A204.1 (cell line): Measurements from ENCODE around the gene CDC42SE2.
A peak's percentile ranks its signal among the peaks of the same experiment; 100 is the strongest.
"Not testable (repeated sequence)": the region's sequence is repeated elsewhere in the genome, so short reads cannot be mapped to it uniquely, and the experiment has no call there.

Source experiments
- FAIRE-seq: peaks from 2 replicates; lab custom pipeline; 2012; peaks lifted over from hg19 to GRCh38; lab: Jason Lieb, UNC

CDC42SE2 gene

GRCh38 chr5:131367219-131367860, 103.5 kb downstream of the CDC42SE2 start:
- no peak for FAIRE-seq

DNA sequence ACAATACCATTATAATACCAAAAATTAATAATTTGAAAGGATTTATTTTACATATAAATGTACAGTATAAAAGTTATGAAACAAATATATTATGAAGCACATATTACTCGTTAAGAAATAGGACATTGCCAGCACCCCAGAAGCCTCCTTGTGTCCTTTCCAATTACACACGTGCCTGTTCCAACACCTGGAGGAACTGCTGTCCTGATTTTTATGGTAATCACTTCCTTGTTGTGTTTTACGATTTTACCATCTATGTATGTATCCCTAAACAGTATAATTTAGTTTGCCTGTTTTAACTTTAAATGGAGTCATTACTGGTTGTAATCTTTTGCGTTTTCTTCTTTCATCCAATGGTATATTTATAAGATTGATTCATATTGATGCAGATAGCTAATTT, 105.0 kb downstream of the CDC42SE2 start:
- no peak for FAIRE-seq

GRCh38 chr5:131369558-131369957, 105.7 kb downstream of the CDC42SE2 start:
- FAIRE-seq = no peak

DNA sequence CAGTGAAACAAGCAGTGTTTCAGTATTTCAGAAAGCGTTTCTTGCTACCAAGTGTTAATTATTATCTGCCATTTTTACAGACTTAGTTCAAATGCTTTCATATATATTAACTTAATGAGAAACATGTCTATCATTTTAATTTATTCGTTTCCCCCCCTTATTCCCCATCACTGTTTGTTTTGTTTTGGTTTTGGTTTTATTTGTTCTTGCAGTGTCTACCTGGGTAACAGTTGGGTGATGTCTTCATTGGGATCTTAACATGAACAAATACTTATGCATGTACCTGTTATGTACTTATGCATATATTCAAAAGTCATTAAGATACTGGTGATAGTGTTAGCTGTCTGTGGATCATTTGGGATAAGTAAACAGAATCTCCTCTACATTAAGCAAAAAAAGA, 108.0 kb downstream of the CDC42SE2 start:
- FAIRE-seq = no peak

GRCh38 chr5:131373265-131373664, 109.4 kb downstream of the CDC42SE2 start:
- no peak for FAIRE-seq

DNA sequence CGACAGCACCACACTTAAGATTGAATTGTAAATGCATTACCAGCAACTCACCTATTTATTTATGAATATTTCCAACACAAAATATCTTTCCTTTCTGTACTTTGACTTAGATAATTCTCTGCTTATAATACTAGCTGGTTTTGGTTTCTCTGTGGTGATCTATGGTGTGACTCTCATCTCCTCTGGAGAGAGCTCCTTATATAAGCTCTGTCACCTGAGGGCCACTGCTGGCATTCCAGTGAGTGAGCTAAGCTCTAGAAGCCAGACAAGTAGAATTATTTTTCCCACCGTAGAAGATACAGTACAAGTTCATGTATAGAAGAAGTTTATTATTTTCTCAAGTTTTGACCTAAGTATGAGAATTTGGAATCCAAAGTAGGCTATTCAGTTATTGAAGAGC, 111.5 kb downstream of the CDC42SE2 start:
- FAIRE-seq = no peak

DNA sequence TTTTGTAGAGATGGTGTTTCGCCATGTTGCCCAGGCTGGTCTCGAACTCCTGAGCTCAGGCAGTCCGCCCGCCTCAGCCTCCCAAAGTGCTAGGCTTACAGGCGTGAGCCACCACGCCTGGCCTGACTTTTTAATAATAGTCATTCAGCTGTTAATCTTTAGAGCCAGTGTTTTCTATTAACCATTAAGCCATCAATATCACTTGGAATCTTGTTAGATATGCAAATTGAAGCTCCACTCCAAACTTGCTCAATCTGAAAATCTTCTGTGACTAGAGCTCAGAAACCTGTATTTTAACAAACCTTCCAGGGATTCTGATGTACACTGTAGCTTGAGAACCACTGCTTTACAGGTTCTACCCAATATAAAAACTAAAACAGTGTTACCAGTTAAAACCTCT, 113.5 kb downstream of the CDC42SE2 start:
- FAIRE-seq = no peak

- no peak for FAIRE-seq
Measured at GRCh38 chr5:131377785-131378325, 114.0 kb downstream of the CDC42SE2 start.

DNA sequence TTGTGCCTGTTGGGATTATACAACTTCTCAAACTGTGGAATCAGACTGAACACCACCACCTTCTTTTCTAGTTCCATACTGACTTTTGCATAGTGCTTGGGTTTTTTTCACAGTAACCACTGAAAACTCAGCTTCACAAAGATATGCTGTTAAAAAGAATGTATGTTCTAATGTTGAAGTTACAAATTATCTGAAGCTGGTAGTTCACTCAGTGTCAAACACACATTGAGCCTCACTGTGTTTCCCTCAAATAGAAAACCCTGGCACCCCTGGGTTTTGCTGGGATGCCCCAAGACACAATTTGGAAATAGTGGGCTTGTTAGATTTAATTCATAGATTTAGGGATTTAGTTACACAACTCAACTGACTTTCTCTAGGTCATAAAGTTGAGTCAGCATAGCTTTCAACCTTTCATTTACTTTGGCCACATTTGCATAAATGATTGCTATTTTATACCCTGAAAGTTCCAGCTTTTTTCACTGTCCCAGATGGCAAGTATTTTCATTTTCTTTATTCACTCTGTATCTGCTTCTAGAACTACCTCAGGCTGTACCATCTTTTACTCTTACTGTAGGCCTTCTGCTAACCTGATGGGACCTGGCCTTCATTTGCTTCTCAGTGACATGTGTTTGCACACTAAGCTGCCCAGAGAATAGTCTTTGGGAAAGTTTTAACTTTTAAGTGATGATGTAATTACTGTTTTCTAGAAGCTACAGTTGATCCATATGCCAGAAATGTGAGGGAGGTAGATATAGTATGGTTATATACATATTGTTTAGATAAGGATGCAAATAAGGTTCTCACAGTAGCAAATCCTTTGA, 115.1 kb downstream of the CDC42SE2 start:
- no peak for FAIRE-seq

GRCh38 chr5:131379723-131380122, 115.9 kb downstream of the CDC42SE2 start:
- FAIRE-seq = no peak

DNA sequence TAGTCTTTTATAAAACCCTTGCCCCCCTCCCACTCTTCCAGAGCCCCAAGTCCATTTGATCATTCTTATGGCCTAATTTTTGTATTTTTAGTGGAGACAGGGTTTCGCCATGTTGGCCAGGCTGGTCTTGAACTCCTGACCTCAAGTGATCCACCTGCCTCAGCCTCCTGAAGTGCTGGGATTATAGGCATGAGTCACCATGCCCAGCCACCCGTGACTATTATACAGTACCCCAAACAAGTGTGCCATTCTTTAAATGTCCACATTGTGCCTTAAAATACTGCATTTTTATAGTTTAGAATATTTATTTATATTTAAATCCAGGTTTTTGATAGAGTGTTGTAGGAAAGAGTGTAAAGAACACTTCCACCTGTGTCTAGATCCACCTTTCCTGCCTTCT, 116.4 kb downstream of the CDC42SE2 start:
- not testable (repeated sequence) for FAIRE-seq

GRCh38 chr5:131381021-131381420, 117.2 kb downstream of the CDC42SE2 start:
- no peak for FAIRE-seq

- no peak for FAIRE-seq
Measured at GRCh38 chr5:131381777-131382176, 117.9 kb downstream of the CDC42SE2 start.

- no peak for FAIRE-seq
Measured at GRCh38 chr5:131382407-131383395, 118.8 kb downstream of the CDC42SE2 start.

DNA sequence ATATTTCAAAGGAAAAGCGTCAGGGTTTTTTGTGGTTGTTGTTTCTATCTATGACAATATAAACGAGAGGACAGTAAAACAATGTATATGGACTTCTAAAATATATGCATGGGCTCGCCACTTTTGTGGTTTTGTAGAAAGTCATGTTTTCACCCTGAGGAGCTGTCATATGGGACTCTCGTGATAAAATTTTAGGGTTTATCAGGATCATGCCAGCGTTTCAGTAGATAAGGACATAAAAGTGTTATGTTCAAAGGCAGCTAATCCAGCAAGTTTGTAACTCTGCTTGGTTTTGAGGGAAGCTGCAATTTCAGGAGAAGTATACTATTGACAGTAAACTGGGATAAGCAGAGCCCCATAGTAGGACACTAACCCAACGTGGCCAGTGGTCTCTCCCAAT, 120.3 kb downstream of the CDC42SE2 start:
- FAIRE-seq = no peak

DNA sequence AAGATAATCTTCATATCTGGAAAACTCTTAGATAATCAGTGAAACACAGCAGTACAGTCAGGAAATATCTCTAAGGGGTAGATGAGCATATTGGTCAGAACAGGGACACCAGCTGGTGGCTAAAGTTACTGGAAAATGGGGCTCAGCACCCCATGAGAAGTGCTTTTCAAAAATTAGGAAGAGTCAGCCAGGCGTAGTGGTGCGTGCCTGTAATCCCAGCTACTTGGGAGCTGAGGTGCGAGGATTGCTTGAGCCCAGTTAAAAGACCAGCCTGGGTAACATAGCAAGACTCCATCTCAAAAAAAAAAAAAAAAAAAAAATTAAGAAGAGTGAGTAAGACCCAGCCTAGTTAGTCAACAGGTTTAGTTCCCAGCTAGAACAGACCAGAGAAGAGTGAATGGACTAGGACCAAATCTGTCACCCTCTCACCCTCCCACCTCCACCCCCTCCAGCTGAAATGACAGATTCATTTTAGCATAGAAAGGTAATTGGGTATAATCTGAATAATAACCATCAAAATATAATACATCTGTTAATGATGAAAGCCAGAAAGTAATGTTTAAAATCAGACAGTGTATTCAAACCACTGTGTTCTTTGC, 120.9 kb downstream of the CDC42SE2 start:
- FAIRE-seq = no peak

GRCh38 chr5:131386124-131386523, 122.3 kb downstream of the CDC42SE2 start:
- FAIRE-seq = no peak

DNA sequence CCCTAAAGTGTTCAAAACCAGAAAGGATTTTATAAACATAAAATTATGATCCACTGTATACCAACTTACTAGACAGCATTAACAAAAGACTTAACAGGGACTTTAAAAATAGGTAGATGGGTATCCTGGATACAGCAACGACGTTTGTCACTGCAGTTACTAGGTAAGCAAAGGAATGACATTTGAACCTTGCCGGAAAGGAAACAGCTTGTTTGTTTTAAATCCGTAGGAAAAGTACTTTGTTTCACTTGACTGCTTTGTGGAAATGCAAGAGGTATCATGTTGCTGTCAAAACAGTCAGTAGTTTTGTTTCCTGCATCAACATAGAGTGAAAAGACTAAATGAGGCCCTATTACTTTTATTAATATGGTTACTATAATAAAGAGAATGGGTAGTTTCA, 122.9 kb downstream of the CDC42SE2 start:
- no peak for FAIRE-seq

- FAIRE-seq = no peak
Measured at GRCh38 chr5:131387255-131387654, 123.4 kb downstream of the CDC42SE2 start.

- FAIRE-seq = no peak
Measured at GRCh38 chr5:131389096-131389868, 125.4 kb downstream of the CDC42SE2 start.

DNA sequence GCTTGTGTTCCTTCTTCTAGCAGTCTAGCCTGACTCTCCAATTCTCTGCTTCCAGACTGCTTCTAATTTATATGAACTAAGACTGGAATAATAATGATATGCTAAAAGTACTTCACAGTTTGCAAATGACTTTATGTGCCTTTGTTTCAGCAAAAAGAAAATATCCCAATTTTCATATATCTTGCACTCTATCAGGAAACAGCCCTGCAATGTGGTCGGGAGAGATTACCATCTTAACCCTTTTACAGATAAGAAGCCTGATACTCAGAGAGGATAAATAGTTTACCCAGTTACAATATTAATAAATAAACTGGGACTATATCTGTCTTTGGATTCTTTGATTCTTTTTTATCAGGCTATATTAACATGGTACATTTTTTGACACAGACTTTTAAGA, 126.0 kb downstream of the CDC42SE2 start:
- FAIRE-seq = peak; percentile 14
